ENCODE measurements around the gene TARS2. TPM values are rescaled to one million over a fixed set of nuclear protein-coding genes. Genes with fewer than 3 reads are reported as not detected.

TARS2 gene
- total RNA-seq, 1 experiment from 2014 or later, result 44.8 TPM

DNA sequence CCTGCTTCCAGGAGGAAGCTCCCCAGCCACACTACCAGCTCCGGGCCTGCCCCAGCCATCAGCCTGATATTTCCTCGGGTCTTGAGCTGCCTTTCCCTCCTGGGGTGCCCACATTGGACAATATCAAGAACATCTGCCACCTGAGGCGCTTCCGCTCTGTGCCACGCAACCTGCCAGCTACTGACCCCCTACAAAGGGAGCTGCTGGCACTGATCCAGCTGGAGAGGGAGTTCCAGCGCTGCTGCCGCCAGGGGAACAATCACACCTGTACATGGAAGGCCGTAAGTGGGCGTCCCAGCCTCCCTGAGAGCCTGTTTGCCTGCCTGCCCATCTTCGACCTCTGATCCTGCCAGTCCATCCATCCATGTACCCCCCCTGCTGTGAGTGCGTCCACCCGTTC, 24.3 kb downstream of the TARS2 start:
- Histone ChIP-seq H3K9me3 (ENCODE audit: insufficient read depth, low read depth) (no peaks in the 10 kb centered on the region), H3K4me2 (no peak overlapping the region), H3F3A (ENCODE audit: insufficient read depth, low read depth) (peaks cover 3% of the 10 kb centered on the region), H3K36me3 (ENCODE audit: low read depth) (no peaks in the 10 kb centered on the region), H3K27me3 (ENCODE audit: insufficient read depth, low read depth) (no peaks in the 10 kb centered on the region), H3K79me2 (ENCODE audit: low read depth) (no peaks in the 10 kb centered on the region), H3K4me3 (no peak overlapping the region), H4K20me1 (ENCODE audit: insufficient read depth) (no peaks in the 10 kb centered on the region), H3K9me2 (ENCODE audit: insufficient read depth) (no peaks in the 10 kb centered on the region), H2AFZ (no peak overlapping the region), H3K27ac (no peak overlapping the region), H3K4me1 (replicated peaks; ENCODE audit: insufficient read depth) (peaks cover 29% of the 10 kb centered on the region)
- ChIA-PET POLR2A (ENCODE audit: unreplicated experiment) (no interaction called here), CTCF (no interaction called here)
- no peak for TF ChIP-seq EZH2 (IDR thresholded peaks at IDR 0.05; ENCODE audit: low read depth)
- TF ChIP-seq, protein P1, sequence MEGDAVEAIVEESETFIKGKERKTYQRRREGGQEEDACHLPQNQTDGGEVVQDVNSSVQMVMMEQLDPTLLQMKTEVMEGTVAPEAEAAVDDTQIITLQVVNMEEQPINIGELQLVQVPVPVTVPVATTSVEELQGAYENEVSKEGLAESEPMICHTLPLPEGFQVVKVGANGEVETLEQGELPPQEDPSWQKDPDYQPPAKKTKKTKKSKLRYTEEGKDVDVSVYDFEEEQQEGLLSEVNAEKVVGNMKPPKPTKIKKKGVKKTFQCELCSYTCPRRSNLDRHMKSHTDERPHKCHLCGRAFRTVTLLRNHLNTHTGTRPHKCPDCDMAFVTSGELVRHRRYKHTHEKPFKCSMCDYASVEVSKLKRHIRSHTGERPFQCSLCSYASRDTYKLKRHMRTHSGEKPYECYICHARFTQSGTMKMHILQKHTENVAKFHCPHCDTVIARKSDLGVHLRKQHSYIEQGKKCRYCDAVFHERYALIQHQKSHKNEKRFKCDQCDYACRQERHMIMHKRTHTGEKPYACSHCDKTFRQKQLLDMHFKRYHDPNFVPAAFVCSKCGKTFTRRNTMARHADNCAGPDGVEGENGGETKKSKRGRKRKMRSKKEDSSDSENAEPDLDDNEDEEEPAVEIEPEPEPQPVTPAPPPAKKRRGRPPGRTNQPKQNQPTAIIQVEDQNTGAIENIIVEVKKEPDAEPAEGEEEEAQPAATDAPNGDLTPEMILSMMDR (conservative IDR thresholded peaks at IDR 0.05), result no peak
- intact Hi-C loops (cut with micrococcal nuclease; ENCODE audit: unreplicated experiment), result no loop called here
- BruUV-seq (replicated peaks), result no TSS peak
- DNase-seq, result no peak

DNA sequence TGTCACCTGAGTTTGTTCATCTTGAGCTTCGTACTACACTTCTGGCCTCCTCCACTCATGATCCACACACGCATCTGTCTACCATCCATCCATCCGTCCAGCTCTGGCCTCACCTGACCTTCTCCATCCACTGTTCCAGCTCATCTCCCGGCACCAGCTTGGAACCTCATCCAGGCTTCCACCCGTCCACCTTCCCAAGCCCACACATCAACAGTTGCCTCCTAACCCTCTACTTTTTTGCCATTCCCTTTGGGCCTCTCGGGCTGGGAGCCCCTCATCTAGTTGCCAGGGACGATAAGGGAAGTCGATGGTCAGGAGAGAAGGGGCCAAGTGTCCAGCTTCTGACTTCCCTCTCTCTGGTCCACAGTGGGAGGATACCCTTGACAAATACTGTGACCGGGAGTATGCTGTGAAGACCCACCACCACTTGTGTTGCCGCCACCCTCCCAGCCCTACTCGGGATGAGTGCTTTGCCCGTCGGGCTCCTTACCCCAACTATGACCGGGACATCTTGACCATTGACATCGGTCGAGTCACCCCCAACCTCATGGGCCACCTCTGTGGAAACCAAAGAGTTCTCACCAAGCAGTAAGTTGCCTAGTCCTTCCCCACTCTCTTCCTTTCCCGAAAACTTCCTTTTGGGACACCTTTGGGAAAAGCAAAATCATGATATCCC, 24.9 kb downstream of the TARS2 start:
- no peaks in the 10 kb centered on the region for H4K20me1 ChIP-seq (ENCODE audit: insufficient read depth)
- H3K4me3 ChIP-seq, result no peak overlapping the region
- H3K27me3 ChIP-seq (ENCODE audit: insufficient read depth, low read depth), result no peaks in the 10 kb centered on the region
- no peaks in the 10 kb centered on the region for H3K79me2 ChIP-seq (ENCODE audit: low read depth)
- no peak for DNase-seq
- no peaks in the 10 kb centered on the region for H3K9me2 ChIP-seq (ENCODE audit: insufficient read depth)
- no peaks in the 10 kb centered on the region for H3K36me3 ChIP-seq (ENCODE audit: low read depth)
- no peak overlapping the region for H3K27ac ChIP-seq
- no peaks in the 10 kb centered on the region for H3K9me3 ChIP-seq (ENCODE audit: insufficient read depth, low read depth)
- TF ChIP-seq, protein P1 (conservative IDR thresholded peaks at IDR 0.05), result no peak
- TF ChIP-seq EZH2 (IDR thresholded peaks at IDR 0.05; ENCODE audit: low read depth), result no peak
- intact Hi-C loops (cut with micrococcal nuclease; ENCODE audit: unreplicated experiment), result no loop called here
- H2AFZ ChIP-seq, result no peak overlapping the region
- H3F3A ChIP-seq (ENCODE audit: insufficient read depth, low read depth), result peaks cover 9% of the 10 kb centered on the region
- BruUV-seq (replicated peaks), result no TSS peak
- peaks cover 32% of the 10 kb centered on the region for H3K4me1 ChIP-seq (replicated peaks; ENCODE audit: insufficient read depth)
- no peak overlapping the region for H3K4me2 ChIP-seq
- POLR2A ChIA-PET (ENCODE audit: unreplicated experiment), result no interaction called here
- CTCF ChIA-PET, result no interaction called here

DNA sequence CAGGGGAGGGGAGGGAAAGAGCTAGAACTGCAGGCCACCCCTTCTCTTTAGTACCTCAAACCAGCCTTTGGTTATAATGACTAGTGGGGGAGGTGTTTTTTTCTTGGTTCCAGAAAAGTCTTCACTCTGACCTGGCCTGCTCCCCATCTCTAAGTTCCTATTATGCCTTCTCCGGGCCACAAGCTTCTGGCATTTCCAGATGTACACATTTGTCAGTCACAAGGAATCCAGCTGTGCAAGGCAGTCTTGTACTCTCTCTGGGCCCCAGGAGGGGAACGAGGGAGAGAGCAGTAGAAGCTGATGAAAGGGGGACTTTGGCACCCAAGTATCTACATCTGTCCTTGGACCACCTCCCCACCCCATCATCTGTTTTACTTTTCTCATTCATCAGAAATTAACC, 25.6 kb downstream of the TARS2 start:
- Histone ChIP-seq H3K79me2 (ENCODE audit: low read depth) (no peaks in the 10 kb centered on the region), H3K4me2 (0 out of 2 replicates have a peak overlapping the region, but pooled peaks have one; percentile 40), H3K27me3 (ENCODE audit: insufficient read depth, low read depth) (no peaks in the 10 kb centered on the region), H3K36me3 (ENCODE audit: low read depth) (no peaks in the 10 kb centered on the region), H2AFZ (no peak overlapping the region), H3K9me2 (ENCODE audit: insufficient read depth) (no peaks in the 10 kb centered on the region), H3K4me3 (no peak overlapping the region), H3K4me1 (replicated peaks; ENCODE audit: insufficient read depth) (peaks cover 27% of the 10 kb centered on the region), H3K9me3 (ENCODE audit: insufficient read depth, low read depth) (no peaks in the 10 kb centered on the region), H3K27ac (no peak overlapping the region), H3F3A (ENCODE audit: insufficient read depth, low read depth) (peaks cover 9% of the 10 kb centered on the region), H4K20me1 (ENCODE audit: insufficient read depth) (no peaks in the 10 kb centered on the region)
- intact Hi-C loops (cut with micrococcal nuclease; ENCODE audit: unreplicated experiment), result no loop called here
- no TSS peak for BruUV-seq (replicated peaks)
- TF ChIP-seq, protein P1 (conservative IDR thresholded peaks at IDR 0.05), result no peak
- TF ChIP-seq EZH2 (IDR thresholded peaks at IDR 0.05; ENCODE audit: low read depth), result no peak
- POLR2A ChIA-PET (ENCODE audit: unreplicated experiment), result interaction anchor here (1.0 kb wide), 1 partner anchor 494 kb away, joined by 4 read pairs; the partner anchor contains the start of gene MINDY1
- no peak for DNase-seq
- CTCF ChIA-PET, result interaction anchor here (0.5 to 1.0 kb wide), 2 partner anchors 20 to 443 kb away, joined by 4 to 7 read pairs; no protein-coding TSS in a partner anchor
